Measurements from ENCODE around the gene POP4.

DNA sequence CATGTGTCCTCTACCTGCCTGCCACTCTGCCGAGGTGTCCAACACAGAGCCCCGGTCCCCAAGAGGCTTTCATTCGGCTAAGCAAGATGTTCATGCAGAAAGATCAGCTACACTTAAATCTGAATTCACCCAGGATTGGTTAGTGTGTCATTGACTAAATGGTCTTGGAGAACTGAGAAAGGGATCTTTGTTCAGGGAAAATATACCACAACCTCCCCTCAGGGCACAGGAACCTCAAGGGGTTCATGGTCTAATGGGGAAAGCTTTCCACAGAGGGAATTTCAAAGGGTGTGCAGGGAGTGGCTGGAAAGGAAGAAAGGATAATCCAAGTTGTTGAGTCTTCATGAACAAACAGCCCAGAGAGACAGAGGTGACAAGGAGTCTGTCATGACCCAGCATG, 14.4 kb upstream of the POP4 start:
- TF ChIP-seq, protein P1, sequence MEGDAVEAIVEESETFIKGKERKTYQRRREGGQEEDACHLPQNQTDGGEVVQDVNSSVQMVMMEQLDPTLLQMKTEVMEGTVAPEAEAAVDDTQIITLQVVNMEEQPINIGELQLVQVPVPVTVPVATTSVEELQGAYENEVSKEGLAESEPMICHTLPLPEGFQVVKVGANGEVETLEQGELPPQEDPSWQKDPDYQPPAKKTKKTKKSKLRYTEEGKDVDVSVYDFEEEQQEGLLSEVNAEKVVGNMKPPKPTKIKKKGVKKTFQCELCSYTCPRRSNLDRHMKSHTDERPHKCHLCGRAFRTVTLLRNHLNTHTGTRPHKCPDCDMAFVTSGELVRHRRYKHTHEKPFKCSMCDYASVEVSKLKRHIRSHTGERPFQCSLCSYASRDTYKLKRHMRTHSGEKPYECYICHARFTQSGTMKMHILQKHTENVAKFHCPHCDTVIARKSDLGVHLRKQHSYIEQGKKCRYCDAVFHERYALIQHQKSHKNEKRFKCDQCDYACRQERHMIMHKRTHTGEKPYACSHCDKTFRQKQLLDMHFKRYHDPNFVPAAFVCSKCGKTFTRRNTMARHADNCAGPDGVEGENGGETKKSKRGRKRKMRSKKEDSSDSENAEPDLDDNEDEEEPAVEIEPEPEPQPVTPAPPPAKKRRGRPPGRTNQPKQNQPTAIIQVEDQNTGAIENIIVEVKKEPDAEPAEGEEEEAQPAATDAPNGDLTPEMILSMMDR (IDR thresholded peaks at IDR 0.05; ENCODE audit: extremely low read depth in 1 of 2, insufficient read depth in 1 of 2, low read depth in 1 of 2, low read length in 2 of 2) = no peak
- TF ChIP-seq EZH2 (IDR thresholded peaks at IDR 0.05; ENCODE audit: borderline replicate concordance, low read depth, low read length, severe bottlenecking) (no peak), GATA2 (IDR thresholded peaks at IDR 0.05; ENCODE audit: insufficient read depth, insufficient read length, low read depth, low read length) (no peak), POLR2AphosphoS5 (IDR thresholded peaks at IDR 0.05; ENCODE audit: insufficient read depth, low read depth, low read length) (no peak), JUN (IDR thresholded peaks at IDR 0.05; ENCODE audit: borderline replicate concordance, insufficient read depth, insufficient read length, low read depth) (no peak), POLR2A (IDR thresholded peaks at IDR 0.05; ENCODE audit: low read depth, low read length) (no peak)
